ENCODE data around the gene RASGRP2. TPM values are rescaled to one million over a fixed set of nuclear protein-coding genes. Genes with fewer than 3 reads are reported as not detected.

Gene RASGRP2
- 10 to 100 TPM in 11 of 12 donors, not detected in 1; 19.3 to 55.3 (median 36.2) TPM for polyA plus RNA-seq (ENCODE audit: insufficient read length in 12 of 12)
- long read RNA-seq, donor 1, partial matches to known transcripts = 0 of 3 reads
- long read RNA-seq, donor 1, other reads (novel, unspliced or antisense) = 0 of 3 reads
- long read RNA-seq, donor 2, transcript RASGRP2-203 (5 exons, 667 nt) = minor isoform, 5 of 29 reads
- long read RNA-seq, donor 2, transcript RASGRP2-204 (5 exons, 642 nt) = major isoform, 16 of 29 reads
- long read RNA-seq, donor 2, transcript RASGRP2-210 (4 exons, 2,174 nt) = minor isoform, 5 of 29 reads
- long read RNA-seq, donor 2, partial matches to known transcripts = 0 of 29 reads
- long read RNA-seq, donor 2, other reads (novel, unspliced or antisense) = 0 of 29 reads
- long read RNA-seq, donor 3, transcript RASGRP2-204 (5 exons, 642 nt) = major isoform, 13 of 20 reads
- long read RNA-seq, donor 3, partial matches to known transcripts = 0 of 20 reads
- long read RNA-seq, donor 3, other reads (novel, unspliced or antisense) = 0 of 20 reads
- long read RNA-seq, donor 4, transcript RASGRP2-204 (5 exons, 642 nt) = major isoform, 8 of 10 reads
- long read RNA-seq, donor 4, partial matches to known transcripts = 0 of 10 reads
- long read RNA-seq, donor 4, other reads (novel, unspliced or antisense) = 0 of 10 reads
- long read RNA-seq, donor 5 = 0 reads
- long read RNA-seq, donor 6, transcript RASGRP2-204 (5 exons, 642 nt) = major isoform, 6 of 12 reads
- long read RNA-seq, donor 6, partial matches to known transcripts = 0 of 12 reads
- long read RNA-seq, donor 6, other reads (novel, unspliced or antisense) = 0 of 12 reads
- long read RNA-seq, donor 7, transcript RASGRP2-204 (5 exons, 642 nt) = major isoform, 9 of 16 reads
- long read RNA-seq, donor 7, partial matches to known transcripts = 0 of 16 reads
- long read RNA-seq, donor 7, other reads (novel, unspliced or antisense) = 0 of 16 reads
- long read RNA-seq, donor 8, transcript RASGRP2-203 (5 exons, 667 nt) = minor isoform, 5 of 36 reads
- long read RNA-seq, donor 8, transcript RASGRP2-210 (4 exons, 2,174 nt) = minor isoform, 6 of 36 reads
- long read RNA-seq, donor 8, transcript RASGRP2-204 (5 exons, 642 nt) = major isoform, 20 of 36 reads
- long read RNA-seq, donor 8, partial matches to known transcripts = 0 of 36 reads
- long read RNA-seq, donor 8, other reads (novel, unspliced or antisense) = 0 of 36 reads
- long read RNA-seq, donor 9, transcript RASGRP2-204 (5 exons, 642 nt) = major isoform, 6 of 14 reads
- long read RNA-seq, donor 9, partial matches to known transcripts = 0 of 14 reads
- long read RNA-seq, donor 9, other reads (novel, unspliced or antisense) = 0 of 14 reads
- long read RNA-seq, donor 10, transcript RASGRP2-210 (4 exons, 2,174 nt) = minor isoform, 11 of 47 reads
- long read RNA-seq, donor 10, transcript RASGRP2-205 (5 exons, 583 nt) = minor isoform, 6 of 47 reads
- long read RNA-seq, donor 10, transcript RASGRP2-204 (5 exons, 642 nt) = major isoform, 21 of 47 reads
- long read RNA-seq, donor 10, partial matches to known transcripts = 7 of 47 reads
- long read RNA-seq, donor 10, other reads (novel, unspliced or antisense) = 0 of 47 reads
- long read RNA-seq, donor 11, transcript RASGRP2-204 (5 exons, 642 nt) = major isoform, 9 of 13 reads
- long read RNA-seq, donor 11, partial matches to known transcripts = 0 of 13 reads
- long read RNA-seq, donor 11, other reads (novel, unspliced or antisense) = 0 of 13 reads

GRCh38 chr11:64743591-64744543 lies at the start of gene RASGRP2:
TSS of gene RASGRP2 (minus strand) at chr11:64744142. CDS start at chr11:64742866, 1,276 bp downstream.
- no peak for DNase-seq

- no peak for DNase-seq
Measured at GRCh38 chr11:64792482-64792881, 48.5 kb upstream of the RASGRP2 start.

DNA sequence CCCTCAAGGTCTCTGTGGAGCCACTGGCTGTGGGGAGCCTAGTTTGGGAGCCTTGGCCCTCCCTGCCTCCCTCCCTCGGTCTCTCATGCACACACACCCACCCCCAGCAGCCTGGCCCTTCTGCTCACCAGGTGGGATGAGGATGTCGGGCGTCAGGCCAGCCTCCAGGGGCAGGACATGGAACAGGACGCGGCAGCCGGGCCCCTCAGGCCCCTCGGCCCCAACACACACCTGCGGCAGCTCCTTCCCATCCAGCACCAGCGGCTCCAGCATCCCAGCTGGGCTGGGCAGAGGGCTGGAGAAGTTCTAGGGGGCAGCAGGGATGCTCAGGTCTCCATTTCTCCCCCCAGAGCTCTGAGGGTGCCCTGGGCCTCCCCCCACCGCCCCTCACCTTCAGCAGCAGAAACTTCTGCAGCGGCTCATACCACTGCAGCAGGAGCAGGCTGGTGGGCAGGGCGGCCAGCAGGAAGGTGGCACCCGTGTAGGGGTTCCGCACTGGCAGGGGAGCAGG lies 47.9 kb upstream of the RASGRP2 start:
- DNase-seq = no peak

DNA sequence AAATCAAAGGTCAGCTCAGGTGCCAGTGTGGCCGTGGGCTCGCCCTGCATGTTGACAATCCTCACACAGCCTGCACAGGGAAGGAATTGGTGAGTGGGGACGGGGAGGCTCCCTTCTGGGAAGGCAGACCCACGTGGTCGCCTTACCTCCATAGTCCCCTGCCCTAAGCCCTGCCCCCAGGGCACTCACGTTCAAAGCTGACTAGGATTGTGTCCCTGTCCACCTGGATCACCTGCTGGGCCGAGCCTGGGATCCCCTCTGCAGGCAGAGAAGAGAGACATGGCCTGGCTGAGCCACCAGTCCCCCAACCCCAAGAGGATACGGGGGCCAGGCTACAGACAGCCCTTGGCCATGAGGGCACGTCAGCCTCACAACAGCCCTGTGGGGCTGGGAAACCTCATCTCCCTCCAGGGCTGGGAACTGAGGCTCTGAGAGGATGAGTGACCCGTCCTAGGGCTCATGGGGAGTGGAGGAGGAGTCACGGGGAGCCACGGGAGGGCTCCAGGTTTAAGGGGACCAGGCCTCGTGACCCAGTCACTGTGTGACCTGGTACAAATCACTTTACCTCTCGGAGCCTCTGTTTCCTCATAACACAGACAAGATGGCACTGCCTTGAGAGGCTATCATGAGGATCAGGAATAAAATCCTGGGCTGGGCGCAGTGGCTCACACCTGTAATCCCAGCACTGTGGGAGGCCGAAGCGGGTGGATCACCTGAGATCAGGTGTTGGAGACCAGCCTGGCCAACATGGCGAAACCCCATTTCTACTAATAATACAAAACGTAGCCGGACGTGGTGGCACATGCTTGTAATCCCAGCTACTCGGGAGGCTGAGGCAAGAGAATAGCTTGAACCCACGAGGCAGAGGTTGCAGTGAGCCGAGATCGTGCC lies 46.5 kb upstream of the RASGRP2 start:
- DNase-seq = no peak

DNA sequence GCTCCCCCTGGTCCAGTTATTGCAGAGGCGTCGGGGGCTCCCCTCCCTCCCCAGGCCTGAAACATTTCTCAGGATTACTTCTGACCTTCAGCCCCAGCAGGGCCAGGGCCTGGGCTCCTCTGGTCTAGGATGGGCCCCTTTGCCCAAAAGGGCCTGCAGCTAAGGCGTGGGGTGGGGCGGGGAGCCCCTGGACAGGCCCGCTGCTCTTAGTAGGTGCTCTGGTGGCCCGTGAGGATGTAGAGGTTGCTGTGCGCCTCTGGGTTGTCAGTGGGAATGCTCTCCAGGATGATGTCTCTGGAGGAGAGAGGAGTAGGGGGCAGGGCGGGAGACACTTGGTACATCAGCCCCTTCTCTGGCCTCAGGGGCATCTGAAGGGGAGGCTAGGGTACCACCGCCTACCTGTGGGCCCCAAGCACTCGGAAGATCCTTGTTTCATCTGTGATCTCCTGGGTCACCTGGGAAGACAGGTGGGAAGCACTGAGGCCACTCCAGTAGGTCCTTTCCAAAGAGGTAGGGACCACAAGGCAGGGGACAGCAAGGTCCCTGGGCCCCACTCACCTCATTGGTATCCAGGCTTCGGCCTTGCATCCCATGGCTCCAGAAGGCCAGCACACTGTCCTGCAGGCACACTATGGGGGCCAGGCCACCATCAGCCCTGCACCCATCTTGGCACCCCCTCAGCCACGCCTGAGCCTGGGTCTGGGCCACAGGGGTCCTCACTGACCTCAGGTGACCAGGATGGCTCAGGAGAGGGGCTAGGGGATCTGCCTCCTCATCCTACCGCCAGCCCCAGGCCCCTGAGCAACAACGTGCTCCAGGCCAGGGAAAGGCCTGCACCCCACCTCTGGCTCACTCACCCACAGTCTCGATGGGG lies 45.6 kb upstream of the RASGRP2 start:
- no peak for DNase-seq

- DNase-seq = no peak
Measured at GRCh38 chr11:64788321-64789215, 44.6 kb upstream of the RASGRP2 start.

DNA sequence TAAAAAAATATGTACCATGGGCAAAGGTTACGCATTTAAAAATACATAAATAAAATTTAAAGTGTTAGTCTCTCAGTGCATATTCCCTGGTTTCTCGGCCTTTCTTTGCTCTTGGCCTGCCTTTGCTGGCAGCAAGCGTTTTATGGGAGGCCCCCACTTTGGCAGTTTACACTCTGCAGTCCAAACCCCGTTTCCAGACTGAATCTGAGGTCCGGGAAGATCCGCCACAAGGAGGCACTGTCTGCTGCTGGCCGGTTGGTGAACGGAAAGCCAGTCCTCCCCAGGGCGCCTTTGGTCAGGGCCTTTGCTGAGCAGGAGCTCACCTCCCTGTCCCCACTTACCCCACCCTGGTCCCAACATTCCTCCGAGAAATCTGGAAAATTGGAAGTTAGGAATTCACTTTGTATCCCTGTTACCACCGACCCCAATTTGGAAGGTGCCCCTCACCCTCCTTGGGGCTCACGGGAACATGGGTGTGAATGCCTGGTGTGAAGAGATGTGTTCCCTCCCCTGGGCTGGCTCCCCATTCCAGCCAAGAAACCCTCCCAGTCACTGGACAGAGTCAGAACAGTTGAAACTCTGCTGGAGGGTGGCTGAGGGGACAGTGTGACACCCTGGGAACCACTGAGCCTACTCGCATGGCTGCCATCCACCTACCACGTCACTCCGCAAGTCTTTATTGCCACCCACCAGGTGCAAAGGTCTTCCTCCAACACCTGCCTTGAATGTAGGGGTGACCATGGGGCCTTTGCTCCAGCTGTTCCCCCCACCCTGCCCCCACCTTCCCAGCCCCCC lies 43.8 kb upstream of the RASGRP2 start:
- DNase-seq = peak; percentile 43

DNA sequence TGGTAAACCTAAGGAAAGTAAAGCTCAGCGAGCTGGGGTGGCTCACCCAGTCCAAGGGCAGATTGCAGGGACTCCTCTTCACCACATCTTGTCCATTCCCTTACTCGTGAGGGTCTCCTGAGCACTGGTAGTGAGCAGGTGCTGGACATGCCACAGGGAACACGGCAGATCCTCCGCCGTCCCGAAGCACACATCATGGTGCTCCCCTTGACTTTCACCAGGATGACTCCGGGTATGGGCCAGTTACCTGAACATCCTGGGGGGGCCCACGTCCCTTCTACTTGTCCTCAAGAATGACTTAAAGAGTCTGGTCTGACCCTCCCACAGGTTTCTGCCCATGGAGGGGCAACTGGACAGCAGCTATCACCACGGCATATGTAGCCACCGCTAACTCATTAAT lies 42.4 kb upstream of the RASGRP2 start:
- DNase-seq = no peak

DNA sequence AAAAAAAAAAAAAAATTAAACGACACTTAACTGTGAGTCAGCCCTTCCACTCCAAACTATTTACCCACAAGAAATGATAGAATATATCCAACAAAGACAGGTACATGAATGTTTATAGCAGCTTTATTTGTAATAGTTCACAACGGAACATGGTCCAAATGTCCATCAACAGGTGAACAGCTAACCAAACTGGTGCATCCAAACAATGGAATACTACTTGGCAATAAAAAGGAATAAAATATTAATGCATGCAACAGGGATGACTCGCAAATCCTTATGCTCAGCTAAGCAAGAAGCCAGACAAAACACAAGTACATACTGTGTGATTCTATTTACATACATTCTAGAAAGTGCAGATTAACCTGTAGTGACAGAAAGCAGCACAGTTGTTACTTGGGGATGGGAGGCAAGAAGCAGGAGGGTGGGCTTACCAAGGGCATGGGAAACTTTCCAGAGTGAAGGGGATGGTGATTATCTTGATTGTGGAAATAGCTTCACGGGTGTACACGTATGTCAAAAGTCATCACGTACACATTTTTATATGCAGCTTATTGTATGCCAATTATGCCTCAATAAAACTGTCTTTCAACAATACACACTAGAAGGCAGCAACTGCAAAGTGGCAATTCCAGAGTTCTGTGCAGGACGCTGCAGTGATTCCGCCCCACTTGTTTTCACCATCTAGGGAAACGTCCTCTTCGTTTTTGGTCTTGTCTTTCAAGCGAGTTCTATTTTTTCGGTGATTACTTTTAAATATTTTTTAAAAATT lies 41.1 kb upstream of the RASGRP2 start:
- no peak for DNase-seq

- DNase-seq = peak; percentile 99
Measured at GRCh38 chr11:64778473-64779298, 34.7 kb upstream of the RASGRP2 start, which contains the start of gene SF1. TSS of gene SF1 (minus strand) at chr11:64778542. CDS start at chr11:64778392, 150 bp downstream.

DNA sequence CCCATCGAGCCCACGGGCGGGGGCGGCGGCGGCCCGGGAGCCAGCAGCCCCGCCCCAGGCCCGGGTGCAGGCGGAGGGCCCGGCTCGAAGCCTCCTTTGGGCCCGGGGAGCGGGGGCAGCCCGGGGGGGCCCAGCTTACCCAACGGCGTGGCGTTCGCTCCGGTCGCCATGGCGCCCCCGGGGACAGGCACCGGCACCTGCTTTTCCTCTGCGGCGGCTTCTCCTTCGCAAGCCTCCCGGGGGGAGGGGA lies 34.2 kb upstream of the RASGRP2 start:
- DNase-seq = no peak

- DNase-seq = peak; percentile 94
Measured at GRCh38 chr11:64777449-64778222, 33.7 kb upstream of the RASGRP2 start.

GRCh38 chr11:64776875-64777274 lies 32.9 kb upstream of the RASGRP2 start:
- DNase-seq = no peak
